Lower leg skin (tissue), 4 donors: ENCODE measurements around the gene ADAMTS8. TPM values are rescaled to one million over a fixed set of nuclear protein-coding genes. Genes with fewer than 3 reads are reported as not detected.

Experiments used
- DNase-seq, 2 donors: peaks; one replicate each; pipeline ENCODE4 v3.0.0-alpha.2; 2019; ENCODE audit warnings: low spot score in 2 of 2
- H3K4me3 ChIP-seq: fragments of 200-600 bp; sonication (generic); 2 replicates; pipeline ENCODE4 v1.5.1; 2017; ENCODE audit warnings: mild to moderate bottlenecking, low read depth; ENCODE audit not compliant: poor library complexity, severe bottlenecking
- POLR2A ChIP-seq, 2 donors: fragments of 450-650 bp; IDR thresholded peaks; one replicate each; pipeline ENCODE4 v1.6.1; 2016 to 2017; ENCODE audit warnings: antibody characterized with exemption in 2 of 2, mild to moderate bottlenecking in 1 of 2, moderate library complexity in 1 of 2
- WGBS, 2 donors: methylation state at CpG; one replicate each; pipeline ENCODE4 v1.1.5; 2018; 5-methylcytosine and 5-hydroxymethylcytosine counted together
- intact Hi-C: fragments of 100-400 bp; cut with DNase I; formaldehyde crosslinking; loops from one replicate; pipeline ENCODE4 v1.15.0; 2023; ENCODE audit warnings: low total_unique reads
- total RNA-seq, 4 donors: library from RNA; depleted of rRNA; stranded (reverse); fragments of >200 nt; gene quantifications; one replicate each; pipeline ENCODE4 v1.1.0, GENCODE V29; 2016
- TF ChIP-seq, protein P1 (sequence below), 3 donors: fragments of 450-650 bp; IDR thresholded peaks; one replicate each; pipeline ENCODE4 v1.5.1; 2016; ENCODE audit warnings: antibody characterized with exemption in 3 of 3, mild to moderate bottlenecking in 3 of 3, moderate library complexity in 2 of 3

The ADAMTS8 gene
- total RNA-seq, 4 donors from 2014 or later, result 0.15 to 1.4 (median 0.81) TPM; not detected in 1

DNA sequence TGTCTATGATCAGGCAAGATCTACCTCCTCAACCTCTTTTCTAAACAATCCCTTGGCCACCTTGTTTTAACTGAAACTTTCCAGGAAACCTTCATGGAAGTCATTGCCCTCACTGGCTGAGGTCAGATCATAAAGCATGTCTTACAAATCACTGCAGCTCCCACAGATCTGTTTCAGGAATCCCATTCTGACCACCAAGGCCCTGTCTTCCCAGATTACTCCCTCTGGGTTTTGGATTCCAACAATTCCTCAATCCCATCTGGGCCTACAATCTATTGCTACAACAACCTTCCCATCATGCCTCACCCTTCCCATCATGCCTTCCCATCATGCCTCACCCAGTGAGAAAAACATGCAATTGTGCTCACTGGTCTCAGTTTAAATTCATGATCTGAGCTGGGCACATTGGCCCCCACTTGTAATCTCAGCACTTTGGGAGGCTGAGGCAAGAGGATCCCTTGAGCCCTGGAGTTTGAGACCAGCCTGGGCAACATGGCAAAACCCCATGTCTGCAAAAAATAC, 35.9 kb upstream of the ADAMTS8 start:
- no peak overlapping the region for H3K4me3 ChIP-seq
- no peak for DNase-seq
- TF ChIP-seq, protein P1, sequence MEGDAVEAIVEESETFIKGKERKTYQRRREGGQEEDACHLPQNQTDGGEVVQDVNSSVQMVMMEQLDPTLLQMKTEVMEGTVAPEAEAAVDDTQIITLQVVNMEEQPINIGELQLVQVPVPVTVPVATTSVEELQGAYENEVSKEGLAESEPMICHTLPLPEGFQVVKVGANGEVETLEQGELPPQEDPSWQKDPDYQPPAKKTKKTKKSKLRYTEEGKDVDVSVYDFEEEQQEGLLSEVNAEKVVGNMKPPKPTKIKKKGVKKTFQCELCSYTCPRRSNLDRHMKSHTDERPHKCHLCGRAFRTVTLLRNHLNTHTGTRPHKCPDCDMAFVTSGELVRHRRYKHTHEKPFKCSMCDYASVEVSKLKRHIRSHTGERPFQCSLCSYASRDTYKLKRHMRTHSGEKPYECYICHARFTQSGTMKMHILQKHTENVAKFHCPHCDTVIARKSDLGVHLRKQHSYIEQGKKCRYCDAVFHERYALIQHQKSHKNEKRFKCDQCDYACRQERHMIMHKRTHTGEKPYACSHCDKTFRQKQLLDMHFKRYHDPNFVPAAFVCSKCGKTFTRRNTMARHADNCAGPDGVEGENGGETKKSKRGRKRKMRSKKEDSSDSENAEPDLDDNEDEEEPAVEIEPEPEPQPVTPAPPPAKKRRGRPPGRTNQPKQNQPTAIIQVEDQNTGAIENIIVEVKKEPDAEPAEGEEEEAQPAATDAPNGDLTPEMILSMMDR (IDR thresholded peaks at IDR 0.05), result no peak
- intact Hi-C loops, result loop anchor here (5.0 kb wide), 1 partner anchor 1463 kb away; no protein-coding TSS in a partner anchor

DNA sequence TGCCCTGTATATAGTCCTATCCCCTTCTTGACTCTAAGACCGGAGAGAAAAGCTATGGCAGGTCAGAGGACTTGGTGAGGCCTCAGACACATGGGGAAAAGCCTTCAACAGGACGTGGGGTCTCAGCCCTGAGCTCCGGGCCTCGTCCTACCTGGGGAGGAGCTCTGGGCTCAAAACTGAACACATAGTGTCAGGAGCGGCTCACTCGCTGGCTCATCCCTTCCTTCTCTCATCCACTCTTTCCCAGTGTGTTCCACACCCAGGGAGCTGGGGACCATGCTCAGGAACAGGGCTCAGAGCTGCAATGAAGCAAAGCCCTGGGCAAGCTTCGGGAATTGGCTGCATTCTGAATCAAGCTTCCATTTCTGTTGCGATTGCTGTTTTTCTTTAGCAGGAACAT, 34.5 kb upstream of the ADAMTS8 start:
- no peak for DNase-seq
- 86 to 91% methylated on average over 8 of the region's 8 CpGs for WGBS, 2 donors
- H3K4me3 ChIP-seq, result no peak overlapping the region
- TF ChIP-seq, protein P1 (IDR thresholded peaks at IDR 0.05), result no peak
- TF ChIP-seq POLR2A (IDR thresholded peaks at IDR 0.05), result no peak
- intact Hi-C loops, result loop anchor here (5.0 kb wide), 1 partner anchor 1464 kb away; no protein-coding TSS in a partner anchor

DNA sequence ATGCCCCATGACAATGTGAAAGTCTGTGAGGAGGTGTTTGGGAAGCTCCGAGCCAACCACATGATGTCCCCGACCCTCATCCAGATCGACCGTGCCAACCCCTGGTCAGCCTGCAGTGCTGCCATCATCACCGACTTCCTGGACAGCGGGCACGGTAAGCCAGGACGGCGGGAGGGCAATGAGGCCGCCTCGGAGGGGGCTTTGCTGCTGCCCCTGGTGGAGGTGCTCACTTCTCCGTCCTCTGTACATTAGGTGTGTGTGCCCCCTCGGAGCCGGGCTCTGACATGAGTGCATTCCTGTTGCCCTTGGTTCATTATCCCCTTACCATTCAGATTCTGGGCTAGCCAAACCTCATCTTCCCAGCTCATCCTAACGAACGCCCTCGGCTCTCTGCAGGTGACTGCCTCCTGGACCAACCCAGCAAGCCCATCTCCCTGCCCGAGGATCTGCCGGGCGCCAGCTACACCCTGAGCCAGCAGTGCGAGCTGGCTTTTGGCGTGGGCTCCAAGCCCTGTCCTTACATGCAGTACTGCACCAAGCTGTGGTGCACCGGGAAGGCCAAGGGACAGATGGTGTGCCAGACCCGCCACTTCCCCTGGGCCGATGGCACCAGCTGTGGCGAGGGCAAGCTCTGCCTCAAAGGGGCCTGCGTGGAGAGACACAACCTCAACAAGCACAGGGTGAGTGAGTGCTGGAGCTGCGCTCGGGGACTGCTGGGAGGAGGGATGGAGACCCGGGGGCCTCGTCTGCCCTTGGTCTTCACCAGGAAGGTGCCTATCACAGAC, 33.9 kb upstream of the ADAMTS8 start:
- no peak overlapping the region for H3K4me3 ChIP-seq
- intact Hi-C loops, result loop anchor here (5.0 kb wide), 1 partner anchor 1465 kb away; no protein-coding TSS in a partner anchor
- no peak for DNase-seq
- 82% methylated on average over 27 to 31 of the region's 31 CpGs for WGBS, 2 donors
- TF ChIP-seq, protein P1 (IDR thresholded peaks at IDR 0.05), result no peak
- TF ChIP-seq POLR2A (IDR thresholded peaks at IDR 0.05), result no peak

DNA sequence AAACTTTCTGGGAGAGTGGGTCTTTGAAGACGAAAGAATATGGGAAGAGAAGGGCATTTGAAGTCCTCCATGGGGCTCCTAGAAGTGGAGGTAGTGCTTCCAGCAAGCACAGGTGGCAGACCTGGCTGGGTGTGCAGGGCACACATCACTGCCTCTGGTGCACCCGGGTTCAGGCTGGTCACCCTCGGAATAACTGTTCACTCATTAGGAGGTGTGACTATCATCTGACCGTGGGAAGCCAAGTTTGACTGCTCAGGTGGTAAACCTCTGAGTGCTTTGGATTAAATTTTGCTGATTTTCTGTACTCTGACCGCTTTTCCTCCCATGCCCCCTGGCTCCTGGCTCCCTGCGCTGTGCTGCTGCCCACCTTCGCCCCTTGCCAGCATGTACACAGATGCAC, 31.1 kb upstream of the ADAMTS8 start:
- 84 to 87% methylated on average over 7 of the region's 7 CpGs for WGBS, 2 donors
- intact Hi-C loops, result no loop called here
- no peak for TF ChIP-seq POLR2A (IDR thresholded peaks at IDR 0.05)
- TF ChIP-seq, protein P1 (IDR thresholded peaks at IDR 0.05), result no peak
- no peak for DNase-seq
- no peak overlapping the region for H3K4me3 ChIP-seq

DNA sequence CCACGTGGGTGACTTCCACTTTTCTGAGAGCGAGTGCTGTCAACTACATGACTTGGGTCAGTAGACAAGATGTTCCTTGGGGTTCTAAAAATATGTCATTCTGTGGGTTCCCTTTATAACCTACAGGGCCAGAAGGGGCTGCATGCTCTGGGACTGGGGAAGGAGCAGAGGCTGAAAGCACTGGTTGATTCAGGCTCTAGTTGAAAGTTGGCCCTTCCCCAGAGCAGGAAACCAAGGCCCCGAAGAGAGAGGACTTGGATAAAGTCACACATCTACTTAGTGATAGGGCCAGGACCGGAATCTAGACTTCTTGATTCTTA, 30.0 kb upstream of the ADAMTS8 start:
- TF ChIP-seq POLR2A (IDR thresholded peaks at IDR 0.05), result no peak
- TF ChIP-seq, protein P1 (IDR thresholded peaks at IDR 0.05), result no peak
- intact Hi-C loops, result no loop called here
- no peak overlapping the region for H3K4me3 ChIP-seq
- no peak for DNase-seq
- 62 to 63% methylated on average over 4 of the region's 4 CpGs for WGBS, 2 donors
